Measurements from ENCODE around the gene ADAMTS20.

ADAMTS20 gene

GRCh38 chr12:43577381-43577780 is 25.4 kb upstream of the ADAMTS20 start:
- H3K4me1 ChIP-seq (ENCODE audit: insufficient read depth, poor library complexity, severe bottlenecking), result no peaks in the 10 kb centered on the region
- peaks cover 15% of the 10 kb centered on the region for H3K27me3 ChIP-seq (ENCODE audit: insufficient read depth, poor library complexity, severe bottlenecking)
- no peak for ATAC-seq (ENCODE audit: low read depth)
- no peak overlapping the region for H3K4me3 ChIP-seq (ENCODE audit: severe bottlenecking)
- H3K36me3 ChIP-seq (ENCODE audit: low read depth), result no peaks in the 10 kb centered on the region
- TF ChIP-seq CTCF (IDR thresholded peaks at IDR 0.05; ENCODE audit: poor library complexity, severe bottlenecking), result no peak
- no peak for DNase-seq (ENCODE audit: low spot score)
- H3K9me3 ChIP-seq (ENCODE audit: severe bottlenecking), result no peaks in the 10 kb centered on the region
- H3K27ac ChIP-seq (ENCODE audit: poor library complexity, severe bottlenecking), result no peak overlapping the region

GRCh38 chr12:43576162-43576561 is 24.2 kb upstream of the ADAMTS20 start:
- DNase-seq (ENCODE audit: low spot score), result no peak
- H3K9me3 ChIP-seq (ENCODE audit: severe bottlenecking), result no peaks in the 10 kb centered on the region
- H3K27me3 ChIP-seq (ENCODE audit: insufficient read depth, poor library complexity, severe bottlenecking), result peaks cover 23% of the 10 kb centered on the region

GRCh38 chr12:43571885-43572284 is 19.9 kb upstream of the ADAMTS20 start:
- no peak for DNase-seq (ENCODE audit: low spot score)
- Histone ChIP-seq H3K4me1 (ENCODE audit: insufficient read depth, poor library complexity, severe bottlenecking) (no peaks in the 10 kb centered on the region), H3K27me3 (ENCODE audit: insufficient read depth, poor library complexity, severe bottlenecking) (peaks cover 14% of the 10 kb centered on the region), H3K4me3 (ENCODE audit: severe bottlenecking) (no peak overlapping the region), H3K36me3 (ENCODE audit: low read depth) (no peaks in the 10 kb centered on the region), H3K27ac (ENCODE audit: poor library complexity, severe bottlenecking) (no peak overlapping the region), H3K9me3 (ENCODE audit: severe bottlenecking) (no peaks in the 10 kb centered on the region)
- TF ChIP-seq CTCF (IDR thresholded peaks at IDR 0.05; ENCODE audit: poor library complexity, severe bottlenecking), result no peak
- no peak for ATAC-seq (ENCODE audit: low read depth)

More at GRCh38 chr12:43576162-43576561, 24.2 kb upstream of the ADAMTS20 start:
- no peaks in the 10 kb centered on the region for H3K4me1 ChIP-seq (ENCODE audit: insufficient read depth, poor library complexity, severe bottlenecking)
- no peaks in the 10 kb centered on the region for H3K36me3 ChIP-seq (ENCODE audit: low read depth)
- TF ChIP-seq CTCF (IDR thresholded peaks at IDR 0.05; ENCODE audit: poor library complexity, severe bottlenecking), result no peak
- H3K27ac ChIP-seq (ENCODE audit: poor library complexity, severe bottlenecking), result no peak overlapping the region
- H3K4me3 ChIP-seq (ENCODE audit: severe bottlenecking), result no peak overlapping the region
- ATAC-seq (ENCODE audit: low read depth), result no peak

- Histone ChIP-seq H3K27ac (ENCODE audit: poor library complexity, severe bottlenecking) (no peak overlapping the region), H3K27me3 (ENCODE audit: insufficient read depth, poor library complexity, severe bottlenecking) (peaks cover 23% of the 10 kb centered on the region), H3K4me1 (ENCODE audit: insufficient read depth, poor library complexity, severe bottlenecking) (no peaks in the 10 kb centered on the region), H3K4me3 (ENCODE audit: severe bottlenecking) (no peak overlapping the region), H3K9me3 (ENCODE audit: severe bottlenecking) (no peaks in the 10 kb centered on the region), H3K36me3 (ENCODE audit: low read depth) (no peaks in the 10 kb centered on the region)
- no peak for DNase-seq (ENCODE audit: low spot score)
- TF ChIP-seq CTCF (IDR thresholded peaks at IDR 0.05; ENCODE audit: poor library complexity, severe bottlenecking), result no peak
- ATAC-seq (ENCODE audit: low read depth), result no peak
Observed at GRCh38 chr12:43556057-43556456, 4.1 kb upstream of the ADAMTS20 start.

- Histone ChIP-seq H3K4me1 (ENCODE audit: insufficient read depth, poor library complexity, severe bottlenecking) (no peaks in the 10 kb centered on the region), H3K36me3 (ENCODE audit: low read depth) (no peaks in the 10 kb centered on the region), H3K27ac (ENCODE audit: poor library complexity, severe bottlenecking) (no peak overlapping the region), H3K9me3 (ENCODE audit: severe bottlenecking) (no peaks in the 10 kb centered on the region), H3K27me3 (ENCODE audit: insufficient read depth, poor library complexity, severe bottlenecking) (peaks cover 56% of the 10 kb centered on the region), H3K4me3 (ENCODE audit: severe bottlenecking) (no peak overlapping the region)
- DNase-seq (ENCODE audit: low spot score), result peak; percentile 42
- TF ChIP-seq CTCF (IDR thresholded peaks at IDR 0.05; ENCODE audit: poor library complexity, severe bottlenecking), result no peak
- no peak for ATAC-seq (ENCODE audit: low read depth)
Observed at GRCh38 chr12:43551279-43551970, 578 bp downstream of the ADAMTS20 start.
